ENCODE results near the gene SPAAR.

SPAAR gene

GRCh38 chr9:35951736-35952135 is 42.4 kb downstream of the SPAAR start:
- Histone ChIP-seq H3K36me3 (no peaks in the 10 kb centered on the region), H3K27me3 (ENCODE audit: insufficient read depth, low read depth, severe bottlenecking) (no peaks in the 10 kb centered on the region), H3K9me3 (ENCODE audit: severe bottlenecking) (no peaks in the 10 kb centered on the region), H3K27ac (no peak overlapping the region), H3K4me3 (ENCODE audit: low read depth, low read length) (no peak overlapping the region)
- TF ChIP-seq, protein P1, sequence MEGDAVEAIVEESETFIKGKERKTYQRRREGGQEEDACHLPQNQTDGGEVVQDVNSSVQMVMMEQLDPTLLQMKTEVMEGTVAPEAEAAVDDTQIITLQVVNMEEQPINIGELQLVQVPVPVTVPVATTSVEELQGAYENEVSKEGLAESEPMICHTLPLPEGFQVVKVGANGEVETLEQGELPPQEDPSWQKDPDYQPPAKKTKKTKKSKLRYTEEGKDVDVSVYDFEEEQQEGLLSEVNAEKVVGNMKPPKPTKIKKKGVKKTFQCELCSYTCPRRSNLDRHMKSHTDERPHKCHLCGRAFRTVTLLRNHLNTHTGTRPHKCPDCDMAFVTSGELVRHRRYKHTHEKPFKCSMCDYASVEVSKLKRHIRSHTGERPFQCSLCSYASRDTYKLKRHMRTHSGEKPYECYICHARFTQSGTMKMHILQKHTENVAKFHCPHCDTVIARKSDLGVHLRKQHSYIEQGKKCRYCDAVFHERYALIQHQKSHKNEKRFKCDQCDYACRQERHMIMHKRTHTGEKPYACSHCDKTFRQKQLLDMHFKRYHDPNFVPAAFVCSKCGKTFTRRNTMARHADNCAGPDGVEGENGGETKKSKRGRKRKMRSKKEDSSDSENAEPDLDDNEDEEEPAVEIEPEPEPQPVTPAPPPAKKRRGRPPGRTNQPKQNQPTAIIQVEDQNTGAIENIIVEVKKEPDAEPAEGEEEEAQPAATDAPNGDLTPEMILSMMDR (IDR thresholded peaks at IDR 0.05; ENCODE audit: low read depth, low read length) = no peak
- no peak for DNase-seq

DNA sequence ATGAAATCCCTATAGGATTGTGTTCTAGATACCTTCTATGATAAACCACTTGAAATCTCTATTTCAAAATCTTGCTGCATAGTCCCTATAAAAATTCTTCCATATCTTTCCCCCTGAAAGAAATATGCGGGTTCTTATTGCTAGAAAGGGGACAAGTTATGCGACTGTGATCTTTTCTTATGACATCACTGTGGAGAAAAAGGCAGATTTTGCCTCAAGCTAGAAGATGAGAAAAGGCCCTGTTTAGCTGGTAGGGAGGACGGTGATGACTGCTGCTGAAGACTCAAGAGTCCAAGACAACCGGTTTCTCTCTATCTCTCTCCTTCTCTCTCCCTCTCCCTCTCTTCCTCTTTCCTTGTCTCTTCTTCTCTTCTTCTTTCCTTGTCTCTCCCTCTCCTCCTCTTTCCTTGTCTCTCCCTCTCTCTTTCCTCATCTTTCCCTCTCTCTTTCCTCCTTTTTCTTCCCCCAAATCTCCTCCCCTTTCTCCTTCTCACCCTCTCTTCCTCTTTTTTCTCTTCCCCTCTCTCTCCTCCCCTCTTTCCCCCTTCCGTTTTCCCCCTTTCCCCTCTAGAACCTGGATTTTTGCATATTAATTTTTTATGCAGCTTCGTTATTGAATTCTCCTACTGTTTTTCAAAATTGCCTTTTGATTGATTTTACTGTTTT is 43.4 kb downstream of the SPAAR start:
- no peak overlapping the region for H3K27ac ChIP-seq
- H3K36me3 ChIP-seq = no peaks in the 10 kb centered on the region
- no peak for DNase-seq
- TF ChIP-seq, protein P1 (IDR thresholded peaks at IDR 0.05; ENCODE audit: low read depth, low read length) = no peak
- no peaks in the 10 kb centered on the region for H3K9me3 ChIP-seq (ENCODE audit: severe bottlenecking)
- H3K27me3 ChIP-seq (ENCODE audit: insufficient read depth, low read depth, severe bottlenecking) = no peaks in the 10 kb centered on the region
- no peak overlapping the region for H3K4me3 ChIP-seq (ENCODE audit: low read depth, low read length)

DNA sequence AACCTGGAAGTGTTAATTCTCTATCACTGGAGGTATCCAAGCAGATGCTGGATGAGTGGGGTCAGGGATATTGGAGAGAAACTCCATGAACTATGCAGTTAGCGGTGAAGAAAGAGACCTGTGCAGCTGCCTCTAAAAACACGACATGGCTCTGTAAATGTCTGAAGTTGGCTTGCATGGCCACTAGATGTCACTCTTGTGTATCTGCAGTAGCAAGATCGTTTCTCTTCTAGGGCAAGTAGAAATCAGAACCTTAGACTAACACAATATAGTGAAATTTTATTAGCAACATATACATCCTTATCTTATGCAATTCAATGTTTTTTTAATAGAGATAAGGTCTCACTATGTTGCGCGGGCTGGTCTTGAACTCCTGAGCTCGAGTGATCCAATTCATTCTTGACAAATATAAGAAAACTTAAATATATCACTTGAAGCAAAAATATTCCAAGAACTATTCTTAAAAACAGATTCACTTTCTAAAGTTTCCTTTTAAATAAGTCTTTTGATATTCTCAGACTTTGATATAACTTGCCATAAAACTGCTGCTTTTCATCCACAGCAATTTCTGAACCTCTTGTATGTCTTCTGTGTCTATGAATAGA is 45.8 kb downstream of the SPAAR start:
- DNase-seq = peak; percentile 56
- H3K27me3 ChIP-seq (ENCODE audit: insufficient read depth, low read depth, severe bottlenecking) = no peaks in the 10 kb centered on the region

GRCh38 chr9:35956651-35957050 is 47.4 kb downstream of the SPAAR start:
- Histone ChIP-seq H3K36me3 (no peaks in the 10 kb centered on the region), H3K9me3 (ENCODE audit: severe bottlenecking) (no peaks in the 10 kb centered on the region), H3K27ac (no peak overlapping the region), H3K27me3 (ENCODE audit: insufficient read depth, low read depth, severe bottlenecking) (no peaks in the 10 kb centered on the region), H3K4me3 (ENCODE audit: low read depth, low read length) (no peak overlapping the region)
- no peak for DNase-seq
- TF ChIP-seq, protein P1 (IDR thresholded peaks at IDR 0.05; ENCODE audit: low read depth, low read length) = no peak

More for the DNA sequence above, 45.8 kb downstream of the SPAAR start:
- H3K36me3 ChIP-seq = no peaks in the 10 kb centered on the region
- TF ChIP-seq, protein P1 (IDR thresholded peaks at IDR 0.05; ENCODE audit: low read depth, low read length) = peak; percentile 75
- no peaks in the 10 kb centered on the region for H3K9me3 ChIP-seq (ENCODE audit: severe bottlenecking)
- no peak overlapping the region for H3K27ac ChIP-seq
- no peak overlapping the region for H3K4me3 ChIP-seq (ENCODE audit: low read depth, low read length)

GRCh38 chr9:35958104-35958837 is 49.0 kb downstream of the SPAAR start, which contains the start of gene OR2S2:
Gene OR2S2 (minus strand): TSS chr9:35958154. CDS start chr9:35958098, 56 bp downstream.
- no peaks in the 10 kb centered on the region for H3K27me3 ChIP-seq (ENCODE audit: insufficient read depth, low read depth, severe bottlenecking)
- H3K9me3 ChIP-seq (ENCODE audit: severe bottlenecking) = no peaks in the 10 kb centered on the region
- DNase-seq = no peak
- TF ChIP-seq, protein P1 (IDR thresholded peaks at IDR 0.05; ENCODE audit: low read depth, low read length) = no peak
- H3K27ac ChIP-seq = no peak within 1 kb of the TSS
- no peaks in the 10 kb centered on the region for H3K36me3 ChIP-seq
- no peak within 1 kb of the TSS for H3K4me3 ChIP-seq (ENCODE audit: low read depth, low read length)
